ENCODE data around the gene NOL6.
A peak's percentile ranks its signal among the peaks of the same experiment; 100 is the strongest.

NOL6 gene

GRCh38 chr9:33449715-33450114 is 24.0 kb downstream of the NOL6 start:
- H3K4me1 ChIP-seq = peaks cover 36 to 56% (median 48%) of the 10 kb centered on the region in 10 experiments
- no peak overlapping the region for H3K9ac ChIP-seq
- H4K20me1 ChIP-seq = 0 out of 22 replicates have a peak, but pooled peaks cover 0 to 4% (median 0%) of the 10 kb centered on the region in 11 experiments
- no peak for TF ChIP-seq Cebpa-rat (IDR thresholded peaks at IDR 0.05)
- no peak overlapping the region for H3K4me2 ChIP-seq
- H3K9me3 ChIP-seq (replicated peaks in 1 of 11) = no peaks in the 10 kb centered on the region
- 0 out of 22 replicates have a peak, but pooled peaks cover 0 to 3% (median 0%) of the 10 kb centered on the region in 11 experiments for H3K27me3 ChIP-seq
- no peaks in the 10 kb centered on the region for H3K36me3 ChIP-seq
- H3K4me3 ChIP-seq = no peak overlapping the region
- H3K27ac ChIP-seq = no peak overlapping the region

GRCh38 chr9:33447799-33448553 is 25.7 kb downstream of the NOL6 start:
- Histone ChIP-seq H3K9me3 (replicated peaks in 1 of 11) (no peaks in the 10 kb centered on the region), H3K4me1 (peaks cover 36 to 65% (median 51%) of the 10 kb centered on the region in 10 experiments), H3K9ac (peak overlapping the region; percentile 19 to 70 (median 62); a peak in 20 of 22 replicates), H3K27me3 (0 out of 22 replicates have a peak, but pooled peaks cover 0 to 3% (median 0%) of the 10 kb centered on the region in 11 experiments), H4K20me1 (0 out of 22 replicates have a peak, but pooled peaks cover 0 to 4% (median 0%) of the 10 kb centered on the region in 11 experiments), H3K36me3 (no peaks in the 10 kb centered on the region), H3K4me2 (peak overlapping the region; percentile 86 to 99 (median 93)), H3K4me3 (peak overlapping the region; percentile 47 to 69 (median 54)), H3K27ac (peak overlapping the region in 3 of 11 experiments; percentile 31 to 52 (median 46); a peak in 5 of 22 replicates)
- no peak for TF ChIP-seq Cebpa-rat (IDR thresholded peaks at IDR 0.05)

- Histone ChIP-seq H3K36me3 (no peaks in the 10 kb centered on the region), H3K27ac (peak within 1 kb of the TSS in 9 of 11 experiments; percentile 30 to 67 (median 46); a peak in 17 of 22 replicates), H3K9ac (peak within 1 kb of the TSS; percentile 51 to 70 (median 64); a peak in 21 of 22 replicates), H3K27me3 (0 out of 22 replicates have a peak, but pooled peaks cover 0 to 3% (median 0%) of the 10 kb centered on the region in 11 experiments), H4K20me1 (0 out of 22 replicates have a peak, but pooled peaks cover 0 to 4% (median 0%) of the 10 kb centered on the region in 11 experiments), H3K4me1 (peaks cover 36 to 57% (median 46%) of the 10 kb centered on the region in 10 experiments), H3K9me3 (replicated peaks in 1 of 11) (no peaks in the 10 kb centered on the region), H3K4me2 (peak within 1 kb of the TSS; percentile 86 to 99 (median 93)), H3K4me3 (peak within 1 kb of the TSS; percentile 47 to 69 (median 54))
- TF ChIP-seq Cebpa-rat (IDR thresholded peaks at IDR 0.05) = no peak
These were observed 26.6 kb downstream of the NOL6 start, which contains the start of gene AQP3 for GRCh38 chr9:33446946-33447798. TSS of gene AQP3 (minus strand) at chr9:33447593. CDS start at chr9:33447530, 63 bp downstream.

GRCh38 chr9:33446240-33446945 is 27.3 kb downstream of the NOL6 start:
- no peaks in the 10 kb centered on the region for H3K36me3 ChIP-seq
- H3K4me3 ChIP-seq = peak overlapping the region in 3 of 10 experiments; percentile 47 to 69 (median 62); a peak in 6 of 20 replicates
- peak overlapping the region; percentile 86 to 99 (median 93) for H3K4me2 ChIP-seq
- H4K20me1 ChIP-seq = 0 out of 22 replicates have a peak, but pooled peaks cover 0 to 4% (median 0%) of the 10 kb centered on the region in 11 experiments
- H3K9me3 ChIP-seq (replicated peaks in 1 of 11) = no peaks in the 10 kb centered on the region
- H3K4me1 ChIP-seq = peaks cover 36 to 56% (median 46%) of the 10 kb centered on the region in 10 experiments
- TF ChIP-seq Cebpa-rat (IDR thresholded peaks at IDR 0.05) = no peak
- peak overlapping the region in 8 of 11 experiments; percentile 31 to 67 (median 46); a peak in 13 of 22 replicates for H3K27ac ChIP-seq
- peak overlapping the region in 9 of 11 experiments; percentile 5 to 70 (median 64); a peak in 12 of 22 replicates for H3K9ac ChIP-seq
- 0 out of 22 replicates have a peak, but pooled peaks cover 0 to 3% (median 0%) of the 10 kb centered on the region in 11 experiments for H3K27me3 ChIP-seq

GRCh38 chr9:33445389-33446239 is 28.1 kb downstream of the NOL6 start:
- Histone ChIP-seq H3K36me3 (no peaks in the 10 kb centered on the region), H3K9me3 (replicated peaks in 1 of 11) (no peaks in the 10 kb centered on the region), H3K4me3 (no peak overlapping the region), H3K27ac (peak overlapping the region in 4 of 11 experiments; percentile 14 to 59 (median 32); a peak in 6 of 22 replicates), H3K27me3 (0 out of 22 replicates have a peak, but pooled peaks cover 0 to 3% (median 0%) of the 10 kb centered on the region in 11 experiments), H3K4me1 (peaks cover 36 to 56% (median 46%) of the 10 kb centered on the region in 10 experiments), H3K4me2 (peak overlapping the region; percentile 86 to 99 (median 93)), H3K9ac (peak overlapping the region in 6 of 11 experiments; percentile 5 to 70 (median 46); a peak in 6 of 22 replicates), H4K20me1 (0 out of 22 replicates have a peak, but pooled peaks cover 0 to 4% (median 0%) of the 10 kb centered on the region in 11 experiments)
- TF ChIP-seq Cebpa-rat (IDR thresholded peaks at IDR 0.05) = no peak

- Histone ChIP-seq H3K4me2 (peak overlapping the region in 5 of 11 experiments; percentile 15 to 34 (median 24); a peak in 6 of 22 replicates), H3K27ac (no peak overlapping the region), H3K9ac (no peak overlapping the region), H3K4me1 (peaks cover 29 to 74% (median 52%) of the 10 kb centered on the region in 10 experiments), H3K9me3 (replicated peaks in 1 of 11) (no peaks in the 10 kb centered on the region), H3K36me3 (no peaks in the 10 kb centered on the region), H3K27me3 (0 out of 22 replicates have a peak, but pooled peaks cover 0 to 3% (median 0%) of the 10 kb centered on the region in 11 experiments), H3K4me3 (no peak overlapping the region), H4K20me1 (0 out of 22 replicates have a peak, but pooled peaks cover 0 to 4% (median 0%) of the 10 kb centered on the region in 11 experiments)
- TF ChIP-seq Cebpa-rat (IDR thresholded peaks at IDR 0.05) = no peak
These were observed 30.1 kb downstream of the NOL6 start for GRCh38 chr9:33443464-33444154.

All from BLaER1 treated with 17β-estradiol and CSF1 and Interleukin-3, amounts not matched to agents 10 nM and 100 nM (cell line).